ENCODE results near the gene HAND1.

GRCh38 chr5:154466147-154466546 is 11.9 kb downstream of the HAND1 start:
- TF ChIP-seq, protein P1, sequence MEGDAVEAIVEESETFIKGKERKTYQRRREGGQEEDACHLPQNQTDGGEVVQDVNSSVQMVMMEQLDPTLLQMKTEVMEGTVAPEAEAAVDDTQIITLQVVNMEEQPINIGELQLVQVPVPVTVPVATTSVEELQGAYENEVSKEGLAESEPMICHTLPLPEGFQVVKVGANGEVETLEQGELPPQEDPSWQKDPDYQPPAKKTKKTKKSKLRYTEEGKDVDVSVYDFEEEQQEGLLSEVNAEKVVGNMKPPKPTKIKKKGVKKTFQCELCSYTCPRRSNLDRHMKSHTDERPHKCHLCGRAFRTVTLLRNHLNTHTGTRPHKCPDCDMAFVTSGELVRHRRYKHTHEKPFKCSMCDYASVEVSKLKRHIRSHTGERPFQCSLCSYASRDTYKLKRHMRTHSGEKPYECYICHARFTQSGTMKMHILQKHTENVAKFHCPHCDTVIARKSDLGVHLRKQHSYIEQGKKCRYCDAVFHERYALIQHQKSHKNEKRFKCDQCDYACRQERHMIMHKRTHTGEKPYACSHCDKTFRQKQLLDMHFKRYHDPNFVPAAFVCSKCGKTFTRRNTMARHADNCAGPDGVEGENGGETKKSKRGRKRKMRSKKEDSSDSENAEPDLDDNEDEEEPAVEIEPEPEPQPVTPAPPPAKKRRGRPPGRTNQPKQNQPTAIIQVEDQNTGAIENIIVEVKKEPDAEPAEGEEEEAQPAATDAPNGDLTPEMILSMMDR (IDR thresholded peaks at IDR 0.05), result no peak
- TF ChIP-seq POLR2AphosphoS5 (IDR thresholded peaks at IDR 0.05) (no peak), POLR2A (IDR thresholded peaks at IDR 0.05) (no peak), EP300 (IDR thresholded peaks at IDR 0.05) (no peak)

Data from gastroesophageal sphincter (tissue), 3 donors.